CD4-positive, CD25-positive, alpha-beta regulatory T cell (primary cell): Measurements from ENCODE around the gene NUP88. TPM values are rescaled to one million over a fixed set of nuclear protein-coding genes. Genes with fewer than 3 reads are reported as not detected.
"Not testable (repeated sequence)": the region's sequence is repeated elsewhere in the genome, so short reads cannot be mapped to it uniquely, and the experiment has no call there.

Experiments
- ATAC-seq, 2 donors: fragments of 150-1000 bp; cut with Tn5 transposase; one replicate each; pipeline ENCODE4 v1.10.0; 2021; ENCODE audit warnings: low read depth in 2 of 2, moderate number of reproducible peaks in 2 of 2, moderate library complexity in 1 of 2
- DNase-seq, 3 donors: peaks; one replicate each; pipeline versions ENCODE4 v3.0.0 to v3.0.0-alpha.2; 2012 to 2022; ENCODE audit warnings: mixed read lengths in 1 of 3
- H3K27ac ChIP-seq: one replicate; pipeline ENCODE4 v1.7.0; 2013; ENCODE audit warnings: mild to moderate bottlenecking, low read length; ENCODE audit not compliant: insufficient read depth, poor library complexity, severe bottlenecking
- H3K27me3 ChIP-seq: one replicate; pipeline ENCODE4 v1.7.0; 2013; ENCODE audit warnings: low read length; ENCODE audit not compliant: control insufficient read depth, insufficient read depth
- H3K36me3 ChIP-seq: one replicate; pipeline ENCODE4 v1.7.0; 2013; ENCODE audit warnings: mild to moderate bottlenecking, low read length, moderate library complexity; ENCODE audit not compliant: control insufficient read depth, insufficient read depth
- H3K4me1 ChIP-seq: 2 replicates; pipeline ENCODE4 v1.7.0; 2013; ENCODE audit warnings: mild to moderate bottlenecking, low read length; ENCODE audit not compliant: insufficient read depth, control insufficient read depth, poor library complexity, severe bottlenecking
- H3K4me3 ChIP-seq: one replicate; pipeline ENCODE4 v1.7.0; 2013; ENCODE audit warnings: low read depth, mild to moderate bottlenecking, low read length, moderate library complexity
- H3K9me3 ChIP-seq, 2 experiments: 1 replicate in 1 of 2; 2 replicates in 1 of 2; pipeline ENCODE4 v1.7.0; 2013; ENCODE audit warnings: low read length in 2 of 2, mild to moderate bottlenecking in 1 of 2, moderate library complexity in 1 of 2; ENCODE audit not compliant: control insufficient read depth in 2 of 2
- H3K27ac Mint-ChIP-seq, 3 donors: one replicate each; pipeline ENCODE4 v1.8.0; 2020 to 2022; ENCODE audit warnings: mild to moderate bottlenecking in 3 of 3, mixed read lengths in 3 of 3, moderate library complexity in 2 of 3
- H3K27me3 Mint-ChIP-seq: one replicate; pipeline ENCODE4 v1.8.0; 2022; ENCODE audit warnings: mild to moderate bottlenecking, mixed read lengths
- H3K36me3 Mint-ChIP-seq: one replicate; pipeline ENCODE4 v1.8.0; 2020; ENCODE audit warnings: mixed read lengths
- H3K4me1 Mint-ChIP-seq, 4 donors: one replicate each; pipeline ENCODE4 v1.8.0; 2020 to 2022; ENCODE audit warnings: mixed read lengths in 4 of 4, mild to moderate bottlenecking in 1 of 4
- H3K4me3 Mint-ChIP-seq, 4 donors: one replicate each; pipeline ENCODE4 v1.8.0; 2020 to 2022; ENCODE audit warnings: mild to moderate bottlenecking in 4 of 4, mixed read lengths in 4 of 4, moderate library complexity in 3 of 4
- H3K9me3 Mint-ChIP-seq, 7 donors: one replicate each; pipeline ENCODE4 v1.8.0; 2020 to 2022; ENCODE audit warnings: mixed read lengths in 7 of 7, mild to moderate bottlenecking in 3 of 7, moderate library complexity in 2 of 7
- polyA plus RNA-seq, 4 donors: library from polyadenylated mRNA; unstranded; fragments of 300-500 nt; fragmentation: Illumina TruSeq; gene quantifications; one replicate each; pipeline ENCODE4 v1.2.3, GENCODE V29; 2021
- total RNA-seq: library from RNA; stranded (reverse); gene quantifications from one replicate; pipeline ENCODE4 v1.2.3, GENCODE V29; 2022

Gene NUP88
- total and polyA plus RNA-seq, 5 donors from 2014 or later = 86.5 to 130 (median 113) TPM

- H3K27ac Mint-ChIP-seq, H3K4me3 Mint-ChIP-seq, H3K9me3 Mint-ChIP-seq, H3K9me3 ChIP-seq, H3K27me3 ChIP-seq, DNase-seq, ATAC-seq, H3K27ac ChIP-seq, H3K4me1 ChIP-seq, H3K27me3 Mint-ChIP-seq, H3K4me3 ChIP-seq: not testable (repeated sequence)
- peaks cover 84% of the 10 kb centered on the region for H3K36me3 ChIP-seq
- Mint-ChIP-seq H3K4me1 (peaks cover 3 to 18% (median 9%) of the 10 kb centered on the region in 4 donors), H3K36me3 (peaks cover 55% of the 10 kb centered on the region)
These were observed 11.8 kb upstream of the NUP88 start for GRCh38 chr17:5431234-5431633.

GRCh38 chr17:5430413-5430999 is 11.0 kb upstream of the NUP88 start:
- ATAC-seq = no peak
- H3K4me1 ChIP-seq = no peaks in the 10 kb centered on the region
- H3K4me3 ChIP-seq = no peak overlapping the region
- H3K9me3 ChIP-seq = no peaks in the 10 kb centered on the region
- H3K27me3 ChIP-seq = no peaks in the 10 kb centered on the region
- Mint-ChIP-seq H3K4me3 (peak overlapping the region in 1 of 4 donors; percentile 57), H3K27ac (no peak overlapping the region), H3K9me3 (no peaks in the 10 kb centered on the region), H3K27me3 (no peaks in the 10 kb centered on the region), H3K4me1 (peaks cover 0 to 14% (median 6%) of the 10 kb centered on the region in 4 donors), H3K36me3 (peaks cover 59% of the 10 kb centered on the region)
- DNase-seq = no peak
- no peak overlapping the region for H3K27ac ChIP-seq
- peaks cover 87% of the 10 kb centered on the region for H3K36me3 ChIP-seq

GRCh38 chr17:5429191-5429887 is 9.9 kb upstream of the NUP88 start:
- H3K27ac ChIP-seq = no peak overlapping the region
- H3K9me3 Mint-ChIP-seq = no peaks in the 10 kb centered on the region
- ATAC-seq = no peak

GRCh38 chr17:5425826-5426225 is 6.4 kb upstream of the NUP88 start:
- DNase-seq (no peak), ATAC-seq (no peak)
- Histone ChIP-seq H3K4me1 (peaks cover 13% of the 10 kb centered on the region), H3K9me3 (no peaks in the 10 kb centered on the region), H3K36me3 (peaks cover 86% of the 10 kb centered on the region), H3K27ac (no peak overlapping the region), H3K4me3 (no peak overlapping the region), H3K27me3 (no peaks in the 10 kb centered on the region)
- Mint-ChIP-seq H3K36me3 (peaks cover 42% of the 10 kb centered on the region), H3K9me3 (no peaks in the 10 kb centered on the region), H3K4me3 (no peak overlapping the region), H3K4me1 (peaks cover 8 to 28% (median 19%) of the 10 kb centered on the region in 4 donors), H3K27ac (no peak overlapping the region), H3K27me3 (no peaks in the 10 kb centered on the region)

More at GRCh38 chr17:5429191-5429887, 9.9 kb upstream of the NUP88 start:
- H3K4me3 Mint-ChIP-seq = no peak overlapping the region
- H3K36me3 Mint-ChIP-seq = peaks cover 56% of the 10 kb centered on the region
- Histone ChIP-seq H3K36me3 (peaks cover 92% of the 10 kb centered on the region), H3K4me3 (no peak overlapping the region), H3K4me1 (no peaks in the 10 kb centered on the region), H3K9me3 (no peaks in the 10 kb centered on the region), H3K27me3 (no peaks in the 10 kb centered on the region)
- DNase-seq = no peak
- no peaks in the 10 kb centered on the region for H3K27me3 Mint-ChIP-seq
- peaks cover 0 to 10% (median 6%) of the 10 kb centered on the region in 4 donors for H3K4me1 Mint-ChIP-seq
- H3K27ac Mint-ChIP-seq = peak overlapping the region in 1 of 3 donors; percentile 76

- Mint-ChIP-seq H3K4me1 (peaks cover 16 to 34% (median 19%) of the 10 kb centered on the region in 4 donors), H3K9me3 (no peaks in the 10 kb centered on the region), H3K27me3 (no peaks in the 10 kb centered on the region), H3K36me3 (peaks cover 38% of the 10 kb centered on the region), H3K4me3 (no peak overlapping the region), H3K27ac (peak overlapping the region in 1 of 3 donors; percentile 38)
- Histone ChIP-seq H3K27ac (no peak overlapping the region), H3K9me3 (no peaks in the 10 kb centered on the region), H3K27me3 (no peaks in the 10 kb centered on the region), H3K4me1 (peaks cover 19% of the 10 kb centered on the region), H3K4me3 (no peak overlapping the region), H3K36me3 (peaks cover 80% of the 10 kb centered on the region)
- no peak for DNase-seq
- no peak for ATAC-seq
These were observed 5.4 kb upstream of the NUP88 start for GRCh38 chr17:5424909-5425308.

GRCh38 chr17:5422505-5422904 is 3.0 kb upstream of the NUP88 start:
- H3K36me3 Mint-ChIP-seq = peaks cover 28% of the 10 kb centered on the region
- no peak overlapping the region for H3K27ac Mint-ChIP-seq
- Histone ChIP-seq H3K36me3 (peaks cover 59% of the 10 kb centered on the region), H3K27me3 (no peaks in the 10 kb centered on the region), H3K4me1 (peaks cover 32% of the 10 kb centered on the region), H3K4me3 (no peak overlapping the region), H3K27ac (no peak overlapping the region), H3K9me3 (no peaks in the 10 kb centered on the region)
- DNase-seq (no peak), ATAC-seq (no peak)
- H3K27me3 Mint-ChIP-seq = no peaks in the 10 kb centered on the region
- H3K9me3 Mint-ChIP-seq = no peaks in the 10 kb centered on the region
- peaks cover 22 to 46% (median 24%) of the 10 kb centered on the region in 4 donors for H3K4me1 Mint-ChIP-seq
- H3K4me3 Mint-ChIP-seq = peak overlapping the region in 2 of 4 donors; percentile 55 to 80

DNA sequence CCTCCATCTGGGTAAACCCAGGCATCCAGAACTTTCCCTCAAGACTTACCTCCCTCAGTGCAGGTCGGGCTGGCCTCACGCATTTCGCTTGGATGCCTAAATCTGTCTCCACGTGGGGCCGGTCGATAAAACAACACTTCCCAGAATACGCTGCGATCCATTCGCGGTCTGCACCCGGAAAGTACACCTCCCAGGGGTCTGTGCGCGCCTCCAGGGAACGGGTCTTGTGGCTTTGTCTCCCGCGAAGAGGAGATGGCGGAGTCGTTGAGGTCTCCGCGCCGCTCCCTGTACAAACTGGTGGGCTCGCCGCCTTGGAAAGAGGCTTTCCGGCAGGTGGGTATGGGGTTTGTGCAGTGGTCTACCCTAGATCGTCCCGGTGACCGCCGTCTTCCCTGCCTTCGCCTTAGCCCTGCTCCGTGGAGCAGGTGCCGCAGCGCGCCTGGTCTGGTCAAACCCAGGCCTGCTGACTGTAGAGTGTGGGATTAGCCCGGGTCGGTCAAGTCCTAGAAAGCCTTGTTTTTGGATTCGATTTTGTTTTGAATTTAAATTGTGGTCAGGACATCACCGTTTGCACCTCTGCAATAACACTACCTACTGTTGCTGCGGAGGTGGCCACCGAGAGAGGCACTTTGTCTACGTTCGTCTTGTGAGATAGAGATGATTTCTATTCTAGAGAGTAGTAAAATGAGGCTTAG is 644 bp upstream of the NUP88 start, which contains the start of gene RPAIN:
RPAIN (plus strand) TSS at position 224 of the 695 bp plus-strand sequence; CDS start at position 253, 29 bp downstream.
- Histone ChIP-seq H3K9me3 (no peaks in the 10 kb centered on the region), H3K4me1 (peaks cover 43% of the 10 kb centered on the region), H3K4me3 (peak within 1 kb of the TSS; percentile 97), H3K27me3 (no peaks in the 10 kb centered on the region), H3K36me3 (peaks cover 59% of the 10 kb centered on the region), H3K27ac (peak within 1 kb of the TSS; percentile 99)
- ATAC-seq (peak; percentile 69 to 70), DNase-seq (peak; percentile 81 to 94 (median 90))
- Mint-ChIP-seq H3K4me1 (peaks cover 22 to 63% (median 28%) of the 10 kb centered on the region in 4 donors), H3K27me3 (no peaks in the 10 kb centered on the region), H3K36me3 (peaks cover 24% of the 10 kb centered on the region), H3K4me3 (peak within 1 kb of the TSS; percentile 94 to 100 (median 98)), H3K9me3 (no peaks in the 10 kb centered on the region), H3K27ac (peak within 1 kb of the TSS; percentile 95 to 100 (median 99))
